Measurements from ENCODE around the gene CIPC. TPM values are rescaled to one million over a fixed set of nuclear protein-coding genes. Genes with fewer than 3 reads are reported as not detected.

The CIPC gene
- total RNA-seq, 1 donor from 2014 or later: 10.2 TPM

DNA sequence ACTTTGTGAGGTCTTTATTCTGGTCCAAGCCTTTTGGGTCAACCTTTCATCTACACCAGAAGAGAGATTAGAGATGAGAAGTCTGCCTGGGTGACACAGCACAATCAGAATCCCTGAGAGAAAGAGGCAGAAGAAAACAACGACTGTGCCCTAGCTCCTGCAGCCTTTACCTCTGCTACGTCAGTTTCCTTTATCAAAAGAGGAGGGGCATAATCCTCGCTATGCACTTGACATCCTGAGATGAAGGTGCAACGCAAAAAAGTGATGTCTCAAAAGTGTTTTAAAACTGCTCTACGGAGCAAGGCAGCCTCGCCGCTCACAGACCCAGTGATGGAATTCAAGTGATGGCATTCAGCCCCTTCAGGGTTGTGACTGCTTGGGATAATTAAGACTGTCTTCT is 21.8 kb downstream of the CIPC start:
- DNase-seq (ENCODE audit: low read depth): no peak
- H3K4me3 ChIP-seq (ENCODE audit: low read depth, low read length): no peak overlapping the region
- TF ChIP-seq, protein P1, sequence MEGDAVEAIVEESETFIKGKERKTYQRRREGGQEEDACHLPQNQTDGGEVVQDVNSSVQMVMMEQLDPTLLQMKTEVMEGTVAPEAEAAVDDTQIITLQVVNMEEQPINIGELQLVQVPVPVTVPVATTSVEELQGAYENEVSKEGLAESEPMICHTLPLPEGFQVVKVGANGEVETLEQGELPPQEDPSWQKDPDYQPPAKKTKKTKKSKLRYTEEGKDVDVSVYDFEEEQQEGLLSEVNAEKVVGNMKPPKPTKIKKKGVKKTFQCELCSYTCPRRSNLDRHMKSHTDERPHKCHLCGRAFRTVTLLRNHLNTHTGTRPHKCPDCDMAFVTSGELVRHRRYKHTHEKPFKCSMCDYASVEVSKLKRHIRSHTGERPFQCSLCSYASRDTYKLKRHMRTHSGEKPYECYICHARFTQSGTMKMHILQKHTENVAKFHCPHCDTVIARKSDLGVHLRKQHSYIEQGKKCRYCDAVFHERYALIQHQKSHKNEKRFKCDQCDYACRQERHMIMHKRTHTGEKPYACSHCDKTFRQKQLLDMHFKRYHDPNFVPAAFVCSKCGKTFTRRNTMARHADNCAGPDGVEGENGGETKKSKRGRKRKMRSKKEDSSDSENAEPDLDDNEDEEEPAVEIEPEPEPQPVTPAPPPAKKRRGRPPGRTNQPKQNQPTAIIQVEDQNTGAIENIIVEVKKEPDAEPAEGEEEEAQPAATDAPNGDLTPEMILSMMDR (conservative IDR thresholded peaks at IDR 0.05; ENCODE audit: low read depth, low read length): no peak

DNA sequence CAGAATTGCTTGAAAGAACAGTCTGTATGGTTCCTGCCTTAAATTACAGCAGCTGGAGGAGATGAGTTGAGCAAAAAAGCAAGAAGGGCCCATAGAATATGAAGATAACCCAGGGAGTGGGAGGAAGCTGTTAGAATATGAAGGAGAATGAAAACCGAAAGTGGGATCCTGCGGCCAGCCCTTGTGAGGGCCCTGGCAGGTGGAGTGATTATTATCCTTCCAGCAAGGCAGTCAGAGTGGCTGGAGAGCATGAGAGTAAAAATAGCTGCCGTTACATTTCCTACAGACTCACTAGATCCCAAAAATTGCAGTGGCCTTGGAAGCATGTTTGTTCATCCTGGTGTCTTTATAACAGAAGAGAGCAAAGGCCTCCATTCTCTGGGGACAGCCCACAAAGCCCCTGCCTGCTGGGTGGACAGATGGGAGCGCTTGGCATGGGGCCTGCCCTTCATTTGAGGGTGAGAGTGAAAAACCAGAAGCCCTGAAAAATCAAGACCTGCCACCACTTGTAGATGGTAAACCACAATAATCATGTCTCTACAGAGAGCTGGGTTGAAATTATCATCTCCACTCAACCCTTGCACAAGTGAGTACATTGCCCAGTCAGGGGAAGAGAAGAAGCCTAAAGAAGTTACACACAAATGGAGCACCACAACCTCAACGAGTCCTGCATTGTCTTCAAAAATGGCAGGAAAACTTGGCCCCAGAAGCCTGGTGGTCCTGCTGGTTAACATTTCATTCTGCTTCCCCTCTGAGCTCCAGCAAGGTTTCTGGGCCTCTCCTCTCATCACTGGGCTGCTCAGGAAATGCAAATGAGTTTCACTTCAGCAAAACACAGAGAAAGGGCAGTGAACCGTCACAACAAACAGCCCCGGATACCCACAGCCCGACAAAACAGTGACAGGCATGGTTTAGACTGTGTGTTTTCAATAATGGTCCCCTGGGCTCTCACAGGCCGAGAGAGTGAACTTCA is 23.0 kb downstream of the CIPC start:
- TF ChIP-seq, protein P1 (conservative IDR thresholded peaks at IDR 0.05; ENCODE audit: low read depth, low read length): no peak
- H3K4me3 ChIP-seq (ENCODE audit: low read depth, low read length): no peak overlapping the region
- no peak for DNase-seq (ENCODE audit: low read depth)

DNA sequence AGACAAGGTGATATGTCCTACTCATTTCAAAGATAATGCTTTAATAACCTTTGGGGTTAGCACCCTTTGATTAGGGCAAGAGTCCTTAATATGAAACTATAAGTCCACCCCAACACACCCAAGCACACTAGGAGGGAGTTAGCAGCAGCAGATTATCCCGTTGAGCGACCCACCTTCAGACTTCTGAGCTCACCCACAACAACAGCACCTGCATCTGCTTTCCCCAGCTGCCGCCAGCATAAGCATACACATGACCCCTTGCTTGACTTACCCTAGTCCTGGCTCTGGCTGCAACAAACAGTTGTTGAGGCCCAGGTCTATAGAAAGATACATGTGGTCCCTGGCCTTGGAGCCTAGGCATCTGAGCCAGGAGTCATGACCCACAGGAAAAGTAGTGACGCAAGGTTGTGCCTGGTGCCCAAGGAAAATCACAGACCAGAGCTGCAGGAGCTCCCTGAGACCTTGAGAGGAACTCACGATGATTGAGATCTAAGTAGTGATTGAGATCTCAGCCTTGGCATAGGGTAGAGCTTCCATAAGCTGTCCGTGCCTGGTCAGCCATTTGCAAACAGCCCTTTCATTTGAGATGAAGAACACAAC is 24.6 kb downstream of the CIPC start:
- no peak for DNase-seq (ENCODE audit: low read depth)
- no peak overlapping the region for H3K4me3 ChIP-seq (ENCODE audit: low read depth, low read length)
- TF ChIP-seq, protein P1 (conservative IDR thresholded peaks at IDR 0.05; ENCODE audit: low read depth, low read length): no peak

DNA sequence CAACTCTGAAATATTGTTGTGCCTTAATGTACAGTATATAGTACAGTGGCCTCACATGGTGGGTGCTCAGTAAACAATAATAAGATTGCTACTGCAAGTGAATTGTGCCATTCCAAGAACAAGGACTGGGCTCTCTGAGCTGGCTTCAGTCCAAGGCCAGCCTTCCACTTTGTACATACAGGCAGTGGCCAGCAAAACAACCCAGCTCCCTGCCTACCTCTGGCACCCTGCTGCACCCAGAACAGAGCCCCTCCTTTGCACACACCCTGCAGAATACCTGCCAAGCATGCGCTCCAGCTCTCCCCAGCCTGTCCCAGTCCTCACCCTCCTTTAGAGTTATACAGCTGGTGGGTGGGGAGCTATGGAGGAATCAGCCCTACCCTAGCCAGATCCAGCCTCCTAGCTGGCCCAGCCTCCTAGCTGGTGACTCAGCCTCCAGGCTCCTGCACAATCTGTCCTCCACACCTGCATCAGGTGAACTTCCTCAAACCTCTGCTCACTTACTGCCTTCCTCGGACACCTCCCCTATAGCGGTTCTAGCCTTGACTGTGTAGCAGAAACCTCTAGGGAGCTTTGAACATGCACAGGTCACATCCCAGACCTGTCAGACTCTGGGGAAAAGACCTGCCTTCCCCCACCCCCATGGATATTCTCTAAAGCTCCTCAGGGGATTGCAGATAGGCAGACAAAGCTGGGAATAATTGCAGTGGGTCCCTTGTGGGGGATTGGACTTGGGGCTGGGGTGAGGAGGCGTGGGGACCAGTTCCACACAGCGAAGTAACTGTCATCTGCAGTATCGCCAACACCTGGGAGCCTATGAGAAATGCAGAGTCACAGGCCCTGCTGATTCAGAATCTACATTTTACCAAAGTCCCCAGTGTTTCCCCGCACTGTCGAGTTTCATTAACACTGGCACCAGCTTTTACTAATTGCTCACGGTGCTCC is 25.6 kb downstream of the CIPC start:
- TF ChIP-seq, protein P1 (conservative IDR thresholded peaks at IDR 0.05; ENCODE audit: low read depth, low read length): no peak
- no peak overlapping the region for H3K4me3 ChIP-seq (ENCODE audit: low read depth, low read length)
- no peak for DNase-seq (ENCODE audit: low read depth)

DNA sequence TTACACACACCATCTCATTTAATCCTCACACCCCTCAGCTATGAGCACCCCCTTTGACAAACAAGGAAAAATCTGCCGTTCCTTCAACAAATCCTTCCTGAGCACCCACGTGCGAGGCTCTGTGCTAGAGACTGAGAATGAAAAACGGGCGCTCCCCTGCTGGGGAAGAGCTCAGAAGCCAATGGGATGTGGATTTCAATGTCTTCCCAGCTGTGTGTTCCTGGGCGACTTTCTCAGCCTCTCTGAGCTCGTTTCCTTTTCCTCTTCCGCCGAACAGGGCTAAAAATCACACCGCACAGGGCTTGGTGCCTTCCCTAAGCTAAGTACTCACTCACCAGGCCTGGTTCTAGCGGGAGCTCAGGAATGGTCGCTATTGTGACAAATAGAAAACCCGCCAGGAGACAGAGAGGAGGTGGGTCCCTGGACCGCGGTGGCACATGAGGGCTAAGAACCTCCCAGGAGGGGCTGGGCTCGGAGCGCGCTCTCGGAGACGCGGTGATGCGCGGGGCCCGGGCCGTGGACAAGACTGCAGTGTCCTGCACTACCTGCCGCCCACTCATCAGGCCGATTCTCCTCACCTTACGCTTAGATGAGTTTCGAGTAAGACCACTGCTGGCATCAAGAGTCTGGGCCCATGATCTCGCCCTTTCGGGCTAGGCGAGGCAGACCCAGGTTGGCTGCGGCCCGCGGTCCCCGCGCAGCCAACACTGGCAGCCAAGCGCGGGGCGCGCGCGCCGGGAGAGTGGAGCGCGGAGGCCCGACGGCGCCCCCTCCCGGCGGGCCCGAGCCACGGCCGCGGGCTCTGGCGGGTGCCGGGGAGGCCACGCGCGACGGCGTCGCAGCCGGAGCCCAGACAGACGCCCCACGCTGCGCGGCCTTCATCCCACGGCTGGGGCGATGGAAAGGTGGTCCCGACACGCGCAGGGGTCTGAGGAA is 26.6 kb downstream of the CIPC start:
- no peak for DNase-seq (ENCODE audit: low read depth)
- H3K4me3 ChIP-seq (ENCODE audit: low read depth, low read length): peak overlapping the region; percentile 43
- TF ChIP-seq, protein P1 (conservative IDR thresholded peaks at IDR 0.05; ENCODE audit: low read depth, low read length): peak; percentile 39
